Neural cell (in vitro differentiated cells): ENCODE measurements around the gene KIAA1586. TPM values are rescaled to one million over a fixed set of nuclear protein-coding genes. Genes with fewer than 3 reads are reported as not detected.

Source experiments
- H2AFZ ChIP-seq: fragments of 200-600, 300-800 bp; sonication (generic), shearing (Covaris generic); 2 replicates; pipeline ENCODE4 v1.6.0; 2014; ENCODE audit warnings: low read depth, mild to moderate bottlenecking, antibody characterized with exemption, low read length, moderate library complexity
- H3F3A ChIP-seq: fragments of 200-600 bp; shearing (Covaris generic); 2 replicates; pipeline ENCODE4 v1.6.1; 2016; ENCODE audit warnings: mild to moderate bottlenecking, moderate library complexity, mixed read lengths, antibody characterized with exemption, low read length; ENCODE audit not compliant: insufficient read depth, poor library complexity, severe bottlenecking
- H3K27ac ChIP-seq: fragments of 200-600, 300-800 bp; sonication (generic), shearing (Covaris generic); 2 replicates; pipeline ENCODE4 v1.5.1; 2014; ENCODE audit warnings: mild to moderate bottlenecking, low read length, moderate library complexity
- H3K27me3 ChIP-seq: fragments of 300-800, 200-600 bp; sonication (generic), shearing (Covaris generic); 2 replicates; pipeline ENCODE4 v1.6.0; 2014; ENCODE audit warnings: mild to moderate bottlenecking, low read depth, low read length, moderate library complexity; ENCODE audit not compliant: insufficient read depth
- H3K36me3 ChIP-seq: fragments of 300-800, 200-600 bp; sonication (generic), shearing (Covaris generic); 2 replicates; pipeline ENCODE4 v1.5.1; 2014; ENCODE audit warnings: mild to moderate bottlenecking, antibody characterized with exemption, low read length, moderate library complexity; ENCODE audit not compliant: insufficient read depth
- H3K4me2 ChIP-seq: fragments of 300-800, 200-600 bp; sonication (generic), shearing (Covaris generic); 2 replicates; pipeline ENCODE4 v1.6.0; 2014; ENCODE audit warnings: mild to moderate bottlenecking, low read length
- H3K4me3 ChIP-seq: fragments of 300-800, 200-600 bp; sonication (generic), shearing (Covaris generic); 2 replicates; pipeline ENCODE4 v1.5.1; 2014; ENCODE audit warnings: mild to moderate bottlenecking, low read length, moderate library complexity
- H3K79me2 ChIP-seq: fragments of 200-600 bp; shearing (Covaris generic); replicated peaks from 2 replicates; pipeline ENCODE4 v1.6.0; 2014; ENCODE audit warnings: mild to moderate bottlenecking, low read length, moderate library complexity; ENCODE audit not compliant: insufficient read depth
- H3K9ac ChIP-seq: fragments of 300-800, 200-600 bp; sonication (generic), shearing (Covaris generic); 2 replicates; pipeline ENCODE4 v1.6.1; 2016; ENCODE audit warnings: mild to moderate bottlenecking, low read length, mixed read lengths
- H3K9me2 ChIP-seq: fragments of 200-600 bp; shearing (Covaris generic); 2 replicates; pipeline ENCODE4 v1.6.1; 2016; ENCODE audit warnings: mild to moderate bottlenecking, low read length, mixed read lengths; ENCODE audit not compliant: insufficient read depth
- H3K9me3 ChIP-seq: fragments of 200-600, 300-800 bp; sonication (generic), shearing (Covaris generic); 2 replicates; pipeline ENCODE4 v1.6.1; 2016; ENCODE audit warnings: mild to moderate bottlenecking, mixed run types, low read length, moderate library complexity, mixed read lengths
- H4K20me1 ChIP-seq: fragments of 200-600 bp; shearing (Covaris generic); 2 replicates; pipeline ENCODE4 v1.6.1; 2016; ENCODE audit warnings: mild to moderate bottlenecking, mixed run types; ENCODE audit not compliant: insufficient read depth
- CTCF ChIP-seq: fragments of 450-650 bp; IDR thresholded peaks from 2 replicates; pipeline ENCODE4 v1.5.1; 2014; ENCODE audit warnings: antibody characterized with exemption, mild to moderate bottlenecking, moderate library complexity; ENCODE audit not compliant: poor library complexity, severe bottlenecking
- MXI1 ChIP-seq: fragments of 450-650 bp; conservative IDR thresholded peaks from 2 replicates; pipeline ENCODE4 v1.6.1; 2014; ENCODE audit warnings: antibody characterized with exemption, mild to moderate bottlenecking; ENCODE audit not compliant: poor library complexity, severe bottlenecking
- POLR2AphosphoS5 ChIP-seq: IDR thresholded peaks from 2 replicates; pipeline ENCODE4 v1.6.1; 2012
- RAD21 ChIP-seq: fragments of 450-650 bp; conservative IDR thresholded peaks from 2 replicates; pipeline ENCODE4 v1.6.1; 2014; ENCODE audit warnings: antibody characterized with exemption, mild to moderate bottlenecking, moderate library complexity
- REST ChIP-seq: IDR thresholded peaks from 2 replicates; pipeline ENCODE4 v1.6.1; 2012; ENCODE audit warnings: borderline replicate concordance
- SMC3 ChIP-seq: fragments of 450-650 bp; conservative IDR thresholded peaks from 2 replicates; pipeline ENCODE4 v1.6.1; 2014; ENCODE audit warnings: antibody characterized with exemption, mild to moderate bottlenecking, moderate library complexity; ENCODE audit not compliant: poor library complexity
- TAF1 ChIP-seq: IDR thresholded peaks from 2 replicates; pipeline ENCODE4 v1.6.1; 2012; ENCODE audit warnings: low read depth
- polyA plus RNA-seq: library from polyadenylated mRNA; depleted of rRNA; stranded (reverse); fragments of >200 nt; gene quantifications from 2 replicates; pipeline ENCODE4 v1.2.3, GENCODE V29; 2014
- small RNA-seq, 3 experiments: library from RNA; depleted of rRNA; stranded (forward); fragments of <200 nt; gene quantifications; one replicate each; pipeline ENCODE3, GENCODE V24; 2012

Gene KIAA1586
- polyA plus RNA-seq, 1 donor from 2014 or later, result 34.4 TPM

- no peak for TF ChIP-seq SMC3
- no peak for TF ChIP-seq MXI1
- no peak for TF ChIP-seq POLR2AphosphoS5
- no peak overlapping the region for H3K27ac ChIP-seq
- H3K79me2 ChIP-seq, result peaks cover 54% of the 10 kb centered on the region
- H3K27me3 ChIP-seq, result no peaks in the 10 kb centered on the region
- H4K20me1 ChIP-seq, result no peaks in the 10 kb centered on the region
- no peaks in the 10 kb centered on the region for H3K9me3 ChIP-seq
- H3K4me3 ChIP-seq, result no peak overlapping the region
- no peak overlapping the region for H2AFZ ChIP-seq
- peaks cover 36% of the 10 kb centered on the region for H3K36me3 ChIP-seq
- H3K9me2 ChIP-seq, result no peaks in the 10 kb centered on the region
- H3K4me2 ChIP-seq, result no peak overlapping the region
- H3F3A ChIP-seq, result no peaks in the 10 kb centered on the region
- no peak overlapping the region for H3K9ac ChIP-seq
Measured at GRCh38 chr6:57097596-57097995, 51.1 kb downstream of the KIAA1586 start.

- Histone ChIP-seq H3K27ac (no peak overlapping the region), H4K20me1 (no peaks in the 10 kb centered on the region)
Measured at GRCh38 chr6:57102976-57103375, 56.5 kb downstream of the KIAA1586 start.

GRCh38 chr6:57104336-57104735 lies 57.8 kb downstream of the KIAA1586 start:
- H3K27me3 ChIP-seq, result no peaks in the 10 kb centered on the region
- H4K20me1 ChIP-seq, result no peaks in the 10 kb centered on the region
- H3K27ac ChIP-seq, result no peak overlapping the region
- H3K9me3 ChIP-seq, result no peaks in the 10 kb centered on the region
- peaks cover 51% of the 10 kb centered on the region for H3K36me3 ChIP-seq
- no peak overlapping the region for H3K4me3 ChIP-seq
- no peak overlapping the region for H3K9ac ChIP-seq
- no peak overlapping the region for H3K4me2 ChIP-seq
- TF ChIP-seq RAD21, result no peak
- no peak for TF ChIP-seq CTCF
- TF ChIP-seq POLR2AphosphoS5, result no peak
- TF ChIP-seq REST, result no peak
- H3F3A ChIP-seq, result no peaks in the 10 kb centered on the region
- no peaks in the 10 kb centered on the region for H3K9me2 ChIP-seq
- H3K79me2 ChIP-seq, result peaks cover 24% of the 10 kb centered on the region
- H2AFZ ChIP-seq, result no peak overlapping the region

More at GRCh38 chr6:57102976-57103375, 56.5 kb downstream of the KIAA1586 start:
- no peaks in the 10 kb centered on the region for H3K9me2 ChIP-seq
- H3K9me3 ChIP-seq, result no peaks in the 10 kb centered on the region
- peaks cover 57% of the 10 kb centered on the region for H3K36me3 ChIP-seq
- no peak overlapping the region for H3K9ac ChIP-seq
- no peak overlapping the region for H3K4me2 ChIP-seq
- TF ChIP-seq RAD21 (no peak), POLR2AphosphoS5 (no peak), SMC3 (no peak), TAF1 (no peak), CTCF (no peak)
- H2AFZ ChIP-seq, result no peak overlapping the region
- H3K27me3 ChIP-seq, result no peaks in the 10 kb centered on the region
- H3F3A ChIP-seq, result no peaks in the 10 kb centered on the region
- peaks cover 24% of the 10 kb centered on the region for H3K79me2 ChIP-seq
- H3K4me3 ChIP-seq, result no peak overlapping the region

Small RNA genes lying within 50 kb of the gene (small RNA-seq; reads per million reads assigned to genes)
- 0 reads per million in 3 experiments for gene FTH1P15

Other genes with a start within 250 kb of the KIAA1586 start
- 5.4 and 8.6 TPM in 2 replicates for gene BEND6, start 91.6 kb upstream of the KIAA1586 start, polyA plus RNA-seq
- gene ZNF451, start 43.5 kb downstream of the KIAA1586 start, polyA plus RNA-seq, result 48.7 and 60.2 TPM in 2 replicates
- 3.2 and 3.3 TPM in 2 replicates for gene BAG2, start 125.6 kb downstream of the KIAA1586 start, polyA plus RNA-seq
- gene RAB23, start 175.6 kb downstream of the KIAA1586 start, polyA plus RNA-seq, result 11.7 and 14.5 TPM in 2 replicates